Activated naive CD4-positive, alpha-beta T cell treated with anti-CD3 and anti-CD28 coated beads, Interleukin-2, amount 50 U/mL, for 72 hours (primary cell): ENCODE results near the gene PGA4. TPM values are rescaled to one million over a fixed set of nuclear protein-coding genes. Genes with fewer than 3 reads are reported as not detected.
A peak's percentile ranks its signal among the peaks of the same experiment; 100 is the strongest.
"Not testable (repeated sequence)": the region's sequence is repeated elsewhere in the genome, so short reads cannot be mapped to it uniquely, and the experiment has no call there.

Experiments used
- ATAC-seq, 2 donors: fragments of 150-1000 bp; cut with Tn5 transposase; 2 replicates each; pipeline ENCODE4 v1.10.0; 2021; ENCODE audit warnings: mild to moderate bottlenecking in 2 of 2, moderate library complexity in 2 of 2
- DNase-seq, 2 donors: peaks; one replicate each; pipeline ENCODE4 v3.0.0; 2021 to 2022; ENCODE audit warnings: low spot score in 2 of 2
- H3K27ac Mint-ChIP-seq, 2 donors: one replicate each; pipeline ENCODE4 v1.8.0; 2022; ENCODE audit warnings: mild to moderate bottlenecking in 2 of 2, mixed read lengths in 2 of 2
- H3K36me3 Mint-ChIP-seq, 2 donors: one replicate each; pipeline ENCODE4 v1.8.0; 2022; ENCODE audit warnings: mixed read lengths in 2 of 2
- H3K9me3 Mint-ChIP-seq, 2 donors: one replicate each; pipeline ENCODE4 v1.8.0; 2022; ENCODE audit warnings: mixed read lengths in 2 of 2
- total RNA-seq, 2 donors: library from RNA; stranded (reverse); gene quantifications; one replicate each; pipeline ENCODE4 v1.2.3, GENCODE V29; 2022

PGA4 gene
- total RNA-seq, 2 donors from 2014 or later: not detected

DNA sequence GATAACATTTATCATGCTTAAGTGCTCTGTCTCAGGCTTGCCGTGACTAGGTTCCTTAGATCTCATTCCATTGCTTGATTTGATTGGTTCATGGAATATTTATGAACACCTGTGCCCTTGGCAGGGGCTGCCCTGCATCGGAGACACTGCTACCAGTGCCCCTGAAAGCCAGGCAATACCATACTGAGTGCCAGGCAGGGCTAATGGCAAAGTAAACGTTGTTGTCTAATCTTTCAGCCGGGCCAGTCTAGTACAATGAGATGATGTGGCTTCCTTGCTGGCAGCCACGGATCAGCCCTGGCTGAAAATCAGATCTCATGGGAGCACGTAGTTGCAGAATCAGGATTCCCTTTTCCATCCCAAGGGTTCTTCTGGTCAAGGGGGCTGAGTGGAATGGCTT lies 23.8 kb upstream of the PGA4 start:
- DNase-seq (no peak), ATAC-seq (no peak)
- Mint-ChIP-seq H3K9me3 (no peaks in the 10 kb centered on the region), H3K27ac (no peak overlapping the region), H3K36me3 (no peaks in the 10 kb centered on the region)

DNA sequence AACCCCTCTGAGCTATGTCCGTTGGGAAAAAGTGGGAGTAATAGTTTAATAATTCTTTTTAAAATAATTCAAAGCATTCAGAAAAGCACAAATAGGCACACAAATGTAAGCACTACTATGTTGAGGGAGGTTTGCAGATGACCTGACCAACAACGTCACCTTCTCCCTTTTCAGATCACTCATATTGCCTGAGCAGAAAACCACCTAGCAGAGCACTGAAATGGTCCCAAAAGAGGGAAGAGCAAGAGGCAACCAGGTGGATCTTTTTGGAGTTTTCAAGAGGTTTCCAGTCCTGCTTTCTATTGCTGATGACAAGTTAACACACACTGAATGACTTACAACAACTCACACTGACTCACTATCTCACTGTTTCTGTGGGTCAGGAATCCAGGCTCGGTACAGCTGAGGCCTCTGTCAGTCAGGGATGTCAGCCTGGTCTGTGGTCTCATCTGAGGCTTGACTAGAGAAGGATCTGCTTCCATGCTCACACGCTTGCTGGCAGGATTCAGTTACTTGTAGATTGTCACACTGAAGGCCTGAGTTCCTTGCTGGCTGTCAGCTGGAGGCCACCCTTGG lies 23.1 kb upstream of the PGA4 start:
- no peaks in the 10 kb centered on the region for H3K36me3 Mint-ChIP-seq
- no peaks in the 10 kb centered on the region for H3K9me3 Mint-ChIP-seq
- ATAC-seq (no peak), DNase-seq (no peak)
- peak overlapping the region in 1 of 2 donors; percentile 12 for H3K27ac Mint-ChIP-seq

DNA sequence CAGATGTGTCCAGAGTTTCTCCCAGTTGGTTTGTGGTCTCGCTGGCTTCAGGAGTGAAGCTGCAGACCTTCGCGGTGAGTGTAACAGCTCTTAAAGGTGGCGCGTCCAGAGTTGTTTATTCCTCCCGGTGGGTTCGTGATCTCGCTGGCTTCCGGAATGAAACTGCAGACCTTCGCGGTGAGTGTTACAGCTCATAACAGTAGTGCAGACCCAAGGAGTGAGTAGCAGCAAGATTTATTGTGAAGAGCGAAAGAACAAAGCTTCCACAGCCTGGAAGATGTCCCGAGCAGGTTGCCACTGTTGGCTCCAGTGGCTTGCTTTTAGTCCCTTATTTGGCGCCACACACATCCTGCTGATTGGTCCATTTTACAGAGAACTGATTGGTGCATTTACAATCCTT lies 20.7 kb upstream of the PGA4 start:
- H3K27ac Mint-ChIP-seq: no peak overlapping the region
- no peak for DNase-seq
- H3K36me3 Mint-ChIP-seq: no peaks in the 10 kb centered on the region
- H3K9me3 Mint-ChIP-seq: no peaks in the 10 kb centered on the region
- no peak for ATAC-seq

DNA sequence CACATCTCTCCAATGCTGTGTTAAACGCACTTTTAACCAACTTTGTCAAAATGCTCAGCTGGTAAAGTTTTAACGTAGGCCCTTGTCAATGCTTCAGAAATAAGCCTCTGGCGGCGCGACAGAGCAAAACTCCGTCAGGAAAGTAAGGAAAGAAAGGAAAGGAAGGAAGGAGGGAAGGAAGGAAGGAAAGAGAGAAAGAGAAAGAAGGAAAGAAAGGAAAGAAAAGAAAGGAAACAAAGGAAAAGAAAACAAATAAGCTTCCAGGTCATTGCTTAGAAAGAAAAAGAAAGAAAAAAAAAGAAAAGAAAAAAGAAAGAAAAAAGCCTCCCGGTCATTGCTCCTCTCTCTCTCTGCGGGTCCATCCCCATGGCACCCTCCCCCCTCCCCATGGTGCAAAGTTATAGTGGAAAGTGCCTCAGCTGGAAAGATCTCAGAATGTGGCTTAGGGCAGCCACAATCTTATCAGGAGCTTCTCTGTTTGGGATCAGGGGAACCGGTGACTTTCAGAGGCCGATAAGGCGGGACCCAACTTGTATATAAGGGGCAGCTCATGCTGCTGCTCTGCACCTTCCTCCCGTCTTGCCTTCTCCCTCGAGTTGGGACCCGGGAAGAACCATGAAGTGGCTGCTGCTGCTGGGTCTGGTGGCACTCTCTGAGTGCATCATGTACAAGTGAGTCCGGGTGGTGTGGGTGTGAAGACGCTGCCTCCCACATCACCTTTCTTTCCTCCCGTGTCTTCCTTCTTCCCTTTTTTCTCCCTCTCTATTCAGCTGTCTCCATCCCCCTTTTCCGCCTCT lies 19.0 kb upstream of the PGA4 start, which contains the start of gene PGA3:
Gene PGA3 (plus strand): TSS at position 566 of the 797 bp plus-strand sequence. CDS start 50 bp downstream, at position 616.
- not testable (repeated sequence) for ATAC-seq, H3K9me3 Mint-ChIP-seq, DNase-seq, H3K27ac Mint-ChIP-seq, H3K36me3 Mint-ChIP-seq

DNA sequence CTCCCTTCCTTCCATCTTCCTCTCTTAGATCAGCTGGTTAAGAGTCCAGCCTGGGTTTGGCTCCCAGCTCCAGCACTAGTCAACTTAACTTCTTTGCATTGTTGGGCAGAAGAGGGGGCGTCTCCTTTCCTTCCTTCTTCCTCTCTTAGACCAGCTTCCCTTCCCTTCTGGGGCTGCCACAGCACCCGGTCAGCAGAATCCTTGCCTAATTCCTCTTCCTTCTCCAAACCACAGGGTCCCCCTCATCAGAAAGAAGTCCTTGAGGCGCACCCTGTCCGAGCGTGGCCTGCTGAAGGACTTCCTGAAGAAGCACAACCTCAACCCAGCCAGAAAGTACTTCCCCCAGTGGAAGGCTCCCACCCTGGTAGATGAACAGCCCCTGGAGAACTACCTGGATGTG lies 18.3 kb upstream of the PGA4 start:
- not testable (repeated sequence) for DNase-seq, ATAC-seq, H3K27ac Mint-ChIP-seq, H3K36me3 Mint-ChIP-seq, H3K9me3 Mint-ChIP-seq

DNA sequence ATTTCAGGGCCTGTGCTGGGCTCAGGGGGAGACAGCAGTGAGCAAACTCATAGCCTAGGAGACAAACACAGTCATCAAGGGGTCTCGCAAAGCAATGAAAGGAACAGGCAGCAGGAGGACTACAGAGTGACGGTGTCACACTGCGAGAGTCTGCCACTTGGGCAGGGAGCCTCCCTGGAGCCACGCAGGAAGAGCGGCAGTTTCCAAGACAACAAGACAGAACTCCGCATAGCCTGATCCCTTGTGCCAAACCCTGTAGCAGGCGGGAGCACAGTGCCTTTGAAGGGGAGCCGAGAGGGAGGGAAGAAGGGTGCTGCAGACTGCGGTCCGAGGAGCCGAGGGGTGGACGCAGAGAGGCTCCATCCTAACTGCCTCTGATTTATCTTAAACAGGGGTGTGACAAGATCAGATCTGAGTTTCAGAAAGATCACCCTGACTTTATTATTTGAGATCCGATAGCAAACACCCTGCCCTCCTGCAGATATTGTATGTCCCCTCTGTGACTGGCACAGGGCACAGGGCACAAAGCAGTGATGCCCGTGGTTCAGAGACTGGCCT lies 17.6 kb upstream of the PGA4 start:
- H3K27ac Mint-ChIP-seq, ATAC-seq, DNase-seq, H3K36me3 Mint-ChIP-seq, H3K9me3 Mint-ChIP-seq: not testable (repeated sequence)

DNA sequence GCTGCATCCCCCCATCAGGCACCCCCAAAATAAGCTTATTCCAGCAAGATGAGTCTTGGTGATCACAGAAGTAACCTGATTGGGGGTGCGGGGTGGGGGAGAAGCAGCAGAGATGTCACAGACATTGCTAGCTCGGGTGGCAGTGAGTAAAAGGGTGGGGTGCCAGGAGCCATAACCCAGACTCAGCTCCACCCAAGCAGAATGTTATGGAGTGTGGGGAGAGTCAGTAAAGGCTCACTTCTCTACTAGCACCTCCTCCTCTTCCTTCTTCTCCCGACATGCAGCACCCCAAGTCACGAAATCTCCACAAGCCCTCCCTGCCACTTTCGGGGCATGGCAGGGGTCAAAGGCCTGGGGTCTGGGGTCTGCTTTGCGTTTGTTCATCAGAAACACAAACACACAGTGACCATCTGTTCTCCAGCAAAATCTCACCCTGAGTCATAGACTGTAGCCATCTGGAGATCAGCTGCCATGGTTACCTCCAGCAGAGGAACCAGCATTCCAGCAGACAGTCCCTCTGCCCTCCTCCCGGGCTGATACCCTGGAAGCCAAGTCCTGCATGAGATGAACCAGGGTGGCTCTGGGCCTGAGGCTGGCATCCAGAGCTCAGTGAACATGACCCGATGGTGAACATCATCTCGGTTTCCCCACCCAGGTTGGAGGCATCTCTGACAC lies 14.4 kb upstream of the PGA4 start:
- H3K27ac Mint-ChIP-seq, ATAC-seq, DNase-seq, H3K36me3 Mint-ChIP-seq, H3K9me3 Mint-ChIP-seq: not testable (repeated sequence)

DNA sequence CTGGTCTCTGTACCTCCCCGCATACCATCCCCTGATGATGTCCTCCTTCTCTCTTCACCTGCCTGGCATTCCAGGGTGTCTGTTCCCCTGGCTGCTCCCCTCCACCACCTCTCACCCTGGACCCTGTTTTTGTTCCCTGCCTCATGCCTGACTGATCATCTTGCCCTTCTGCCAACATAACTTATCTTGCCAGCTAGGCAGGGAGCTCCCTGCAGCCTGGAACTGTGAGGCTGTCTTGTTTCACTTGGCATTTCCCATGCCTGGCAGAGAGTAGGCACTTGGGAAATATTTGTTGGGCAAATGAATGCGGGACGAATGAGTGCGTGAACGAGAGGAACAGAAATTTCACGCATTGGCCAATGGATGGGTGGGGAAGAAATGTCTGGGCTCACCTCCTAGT lies 11.5 kb upstream of the PGA4 start:
- not testable (repeated sequence) for ATAC-seq, H3K27ac Mint-ChIP-seq, H3K9me3 Mint-ChIP-seq, DNase-seq, H3K36me3 Mint-ChIP-seq

DNA sequence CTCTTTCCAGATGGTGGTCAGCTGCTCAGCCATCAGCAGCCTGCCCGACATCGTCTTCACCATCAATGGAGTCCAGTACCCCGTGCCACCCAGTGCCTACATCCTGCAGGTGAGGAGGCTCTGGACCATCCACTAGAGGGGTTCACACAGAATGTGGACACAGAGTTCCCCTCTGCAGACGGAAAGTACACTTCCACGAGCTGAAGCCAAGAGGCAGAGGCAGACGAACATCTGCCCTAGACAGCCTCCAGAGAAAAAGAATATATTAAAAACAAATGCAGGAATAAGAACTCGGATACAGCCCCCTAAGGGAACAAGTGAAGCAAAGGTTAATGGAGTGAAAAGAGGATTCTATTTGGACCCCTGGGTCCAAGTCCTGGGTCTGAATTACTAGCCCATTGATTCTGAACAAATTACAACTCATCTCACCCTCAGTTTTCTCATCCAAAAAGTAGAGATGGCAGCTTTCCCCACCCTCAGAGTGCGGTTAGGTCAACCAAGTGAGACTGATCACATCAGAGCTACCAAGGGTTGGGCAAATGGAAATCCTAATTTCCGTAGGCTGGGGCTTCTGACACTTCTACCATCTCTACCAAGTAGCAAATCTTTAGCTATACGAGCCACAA lies 10.7 kb upstream of the PGA4 start:
- not testable (repeated sequence) for H3K36me3 Mint-ChIP-seq, H3K9me3 Mint-ChIP-seq, ATAC-seq, H3K27ac Mint-ChIP-seq, DNase-seq

DNA sequence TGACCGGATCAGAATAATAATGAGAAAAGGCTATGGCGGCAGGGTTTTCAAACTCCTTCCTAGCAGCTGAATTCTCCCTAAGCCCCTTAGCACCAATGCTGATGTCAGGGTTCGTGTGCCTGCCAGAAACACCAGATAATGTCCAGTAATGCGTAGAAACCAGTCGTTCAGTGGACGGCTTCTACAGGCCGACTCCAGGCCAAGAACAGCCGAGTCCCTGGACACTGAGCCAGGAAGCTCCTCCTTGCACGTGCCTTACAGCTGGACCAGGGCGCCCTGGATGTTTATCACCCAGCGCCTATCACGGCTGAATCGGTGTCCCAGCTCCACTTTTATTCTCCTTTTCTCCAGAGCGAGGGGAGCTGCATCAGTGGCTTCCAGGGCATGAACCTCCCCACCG lies 9.9 kb upstream of the PGA4 start:
- not testable (repeated sequence) for H3K9me3 Mint-ChIP-seq, H3K27ac Mint-ChIP-seq, H3K36me3 Mint-ChIP-seq, DNase-seq, ATAC-seq

DNA sequence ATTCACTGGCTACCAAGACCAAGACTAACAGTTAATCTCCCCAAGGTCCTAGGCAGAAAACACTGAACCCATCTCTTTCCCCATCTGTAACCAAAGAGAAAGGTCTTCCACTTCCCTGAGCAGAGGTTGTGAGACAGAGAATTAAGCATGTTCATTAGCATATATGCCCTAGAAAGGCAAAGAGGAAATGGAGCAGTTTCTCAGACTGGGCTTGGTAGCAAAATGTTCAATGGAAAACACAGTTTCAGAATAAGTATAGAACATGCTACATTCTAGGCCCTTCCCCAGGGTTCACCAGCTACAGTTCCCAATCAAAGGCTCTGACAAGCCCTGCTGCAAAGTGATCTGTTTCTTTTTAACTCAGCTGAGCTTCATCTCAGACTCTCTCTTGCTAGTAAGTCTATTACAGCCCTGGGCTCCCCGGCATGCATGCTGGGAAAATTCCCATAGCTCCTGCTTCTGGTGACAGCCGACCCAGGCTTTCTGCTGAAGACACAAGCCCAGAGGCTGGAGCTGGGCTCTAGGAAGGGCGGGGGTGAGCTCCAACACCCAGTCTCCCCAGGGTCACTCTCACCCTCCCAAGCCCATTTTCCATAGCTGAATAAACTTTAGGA lies 8.3 kb upstream of the PGA4 start:
- not testable (repeated sequence) for H3K9me3 Mint-ChIP-seq, H3K36me3 Mint-ChIP-seq, H3K27ac Mint-ChIP-seq, DNase-seq
- peak in 1 of 2 donors; percentile 64 for ATAC-seq

DNA sequence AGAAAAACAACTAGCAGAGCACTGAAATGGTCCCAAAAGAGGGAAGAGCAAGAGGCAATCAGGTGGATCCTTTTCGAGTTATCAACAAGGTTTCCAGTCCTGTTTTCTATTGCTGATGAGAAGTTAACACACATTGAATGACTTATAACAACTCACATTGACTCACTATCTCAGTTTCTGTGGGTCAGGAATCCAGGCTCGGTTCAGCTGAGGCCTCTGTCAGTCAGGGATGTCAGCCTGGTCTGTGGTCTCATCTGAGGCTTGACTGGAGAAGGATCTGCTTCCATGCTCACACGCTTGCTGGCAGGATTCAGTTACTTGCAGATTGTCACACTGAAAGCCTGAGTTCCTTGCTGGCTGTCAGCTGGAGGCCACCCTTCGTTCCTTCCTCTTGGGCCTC lies 3.8 kb upstream of the PGA4 start:
- DNase-seq, H3K9me3 Mint-ChIP-seq, H3K27ac Mint-ChIP-seq, H3K36me3 Mint-ChIP-seq: not testable (repeated sequence)
- peak; percentile 51 to 56 for ATAC-seq

DNA sequence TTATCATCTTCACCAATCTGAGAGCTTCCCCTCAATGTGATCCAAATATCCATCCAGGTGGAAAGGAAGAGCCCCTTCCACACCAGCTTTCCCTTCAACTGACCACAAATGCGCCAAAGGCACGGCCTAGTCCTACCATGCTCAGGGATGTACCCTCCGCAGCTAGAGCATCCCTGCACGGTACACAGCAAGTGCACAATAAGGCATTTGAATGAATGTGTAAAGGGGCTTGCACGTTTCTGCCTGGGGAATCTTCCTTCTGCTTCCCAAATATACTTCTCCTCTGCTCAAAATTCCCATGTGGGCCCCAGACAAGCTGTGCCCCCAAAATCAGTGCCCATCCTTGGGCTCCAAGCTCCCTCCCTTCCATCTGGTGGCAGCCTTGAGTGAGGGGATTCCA lies 3.1 kb upstream of the PGA4 start:
- not testable (repeated sequence) for H3K36me3 Mint-ChIP-seq, H3K27ac Mint-ChIP-seq, ATAC-seq

DNA sequence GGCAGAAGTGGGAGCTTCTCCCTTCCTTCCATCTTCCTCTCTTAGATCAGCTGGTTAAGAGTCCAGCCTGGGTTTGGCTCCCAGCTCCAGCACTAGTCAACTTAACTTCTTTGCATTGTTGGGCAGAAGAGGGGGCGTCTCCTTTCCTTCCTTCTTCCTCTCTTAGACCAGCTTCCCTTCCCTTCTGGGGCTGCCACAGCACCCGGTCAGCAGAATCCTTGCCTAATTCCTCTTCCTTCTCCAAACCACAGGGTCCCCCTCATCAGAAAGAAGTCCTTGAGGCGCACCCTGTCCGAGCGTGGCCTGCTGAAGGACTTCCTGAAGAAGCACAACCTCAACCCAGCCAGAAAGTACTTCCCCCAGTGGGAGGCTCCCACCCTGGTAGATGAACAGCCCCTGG lies 545 bp downstream of the PGA4 start:
- not testable (repeated sequence) for H3K36me3 Mint-ChIP-seq, DNase-seq, H3K27ac Mint-ChIP-seq, H3K9me3 Mint-ChIP-seq, ATAC-seq

More for the DNA sequence above, 3.1 kb upstream of the PGA4 start:
- not testable (repeated sequence) for DNase-seq, H3K9me3 Mint-ChIP-seq

DNA sequence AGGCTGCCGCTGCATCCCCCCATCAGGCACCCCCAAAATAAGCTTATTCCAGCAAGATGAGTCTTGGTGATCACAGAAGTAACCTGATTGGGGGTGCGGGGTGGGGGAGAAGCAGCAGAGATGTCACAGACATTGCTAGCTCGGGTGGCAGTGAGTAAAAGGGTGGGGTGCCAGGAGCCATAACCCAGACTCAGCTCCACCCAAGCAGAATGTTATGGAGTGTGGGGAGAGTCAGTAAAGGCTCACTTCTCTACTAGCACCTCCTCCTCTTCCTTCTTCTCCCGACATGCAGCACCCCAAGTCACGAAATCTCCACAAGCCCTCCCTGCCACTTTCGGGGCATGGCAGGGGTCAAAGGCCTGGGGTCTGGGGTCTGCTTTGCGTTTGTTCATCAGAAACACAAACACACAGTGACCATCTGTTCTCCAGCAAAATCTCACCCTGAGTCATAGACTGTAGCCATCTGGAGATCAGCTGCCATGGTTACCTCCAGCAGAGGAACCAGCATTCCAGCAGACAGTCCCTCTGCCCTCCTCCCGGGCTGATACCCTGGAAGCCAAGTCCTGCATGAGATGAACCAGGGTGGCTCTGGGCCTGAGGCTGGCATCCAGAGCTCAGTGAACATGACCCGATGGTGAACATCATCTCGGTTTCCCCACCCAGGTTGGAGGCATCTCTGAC lies 4.5 kb downstream of the PGA4 start:
- DNase-seq, ATAC-seq, H3K27ac Mint-ChIP-seq, H3K36me3 Mint-ChIP-seq, H3K9me3 Mint-ChIP-seq: not testable (repeated sequence)

DNA sequence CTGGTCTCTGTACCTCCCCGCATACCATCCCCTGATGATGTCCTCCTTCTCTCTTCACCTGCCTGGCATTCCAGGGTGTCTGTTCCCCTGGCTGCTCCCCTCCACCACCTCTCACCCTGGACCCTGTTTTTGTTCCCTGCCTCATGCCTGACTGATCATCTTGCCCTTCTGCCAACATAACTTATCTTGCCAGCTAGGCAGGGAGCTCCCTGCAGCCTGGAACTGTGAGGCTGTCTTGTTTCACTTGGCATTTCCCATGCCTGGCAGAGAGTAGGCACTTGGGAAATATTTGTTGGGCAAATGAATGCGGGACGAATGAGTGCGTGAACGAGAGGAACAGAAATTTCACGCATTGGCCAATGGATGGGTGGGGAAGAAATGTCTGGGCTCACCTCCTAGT lies 7.3 kb downstream of the PGA4 start:
- not testable (repeated sequence) for H3K9me3 Mint-ChIP-seq, H3K36me3 Mint-ChIP-seq, DNase-seq, ATAC-seq, H3K27ac Mint-ChIP-seq
